ENCODE results near the gene SLC30A3. TPM values are rescaled to one million over a fixed set of nuclear protein-coding genes. Genes with fewer than 3 reads are reported as not detected.

Gene SLC30A3
- total and polyA plus RNA-seq, 10 of the 15 experiments (the other 5 are each of a cell fraction or from before 2014, with no cell fraction given): 0.23 TPM; not detected in 9

- no peak for TF ChIP-seq TCF7 (IDR thresholded peaks at IDR 0.05; ENCODE audit: borderline replicate concordance)
- TF ChIP-seq ZBTB4 (CRISPR knock-in tag; IDR thresholded peaks at IDR 0.05): no peak
- TF ChIP-seq NKRF (conservative IDR thresholded peaks at IDR 0.05): no peak
- no peak for TF ChIP-seq E2F8 (IDR thresholded peaks at IDR 0.05; ENCODE audit: low read depth, partially characterized antibody)
These were observed 8.9 kb upstream of the SLC30A3 start (continued) for GRCh38 chr2:27271631-27272340.

All from GM12878 (cell line).